ENCODE results near the gene LRRC37A3.
"Not testable (repeated sequence)": the region's sequence is repeated elsewhere in the genome, so short reads cannot be mapped to it uniquely, and the experiment has no call there.

DNA sequence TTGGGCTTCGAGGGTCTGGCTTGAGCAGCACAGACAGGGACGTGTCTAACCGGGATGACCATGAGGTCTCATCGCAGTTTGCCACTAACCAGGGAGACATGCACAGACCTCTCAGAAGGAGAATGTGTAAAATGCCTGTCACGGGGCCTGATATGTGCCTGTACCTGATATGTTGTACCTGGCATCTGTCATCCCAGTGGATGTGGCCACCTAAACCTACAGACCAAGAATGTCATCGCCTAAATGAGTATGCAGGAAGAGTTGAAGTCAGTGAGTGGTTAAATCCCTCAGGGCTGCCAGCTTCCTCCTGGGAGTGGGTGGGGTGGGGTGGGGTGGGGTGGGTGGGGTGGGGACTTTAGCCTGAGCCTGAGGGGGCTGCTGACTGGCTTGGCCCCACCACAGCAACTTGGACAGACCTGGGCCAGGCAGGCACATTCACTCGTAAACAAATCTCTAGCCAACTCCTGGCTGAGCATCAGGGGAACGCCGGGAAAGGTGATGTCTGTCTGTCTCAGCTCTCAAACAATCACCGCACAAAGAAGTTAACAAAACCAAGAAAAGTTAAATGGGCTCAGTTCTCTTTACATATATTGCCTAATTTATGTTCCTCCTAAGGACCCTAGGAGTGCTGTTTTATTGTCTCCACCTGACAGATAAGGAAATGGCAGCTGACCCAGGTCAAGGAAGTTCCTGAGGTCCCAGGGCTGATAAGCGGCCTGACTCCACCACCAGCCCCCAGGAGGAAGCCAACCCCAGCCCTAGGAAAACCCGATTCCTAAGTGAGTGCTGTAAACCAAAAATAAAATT is 89.3 kb downstream of the LRRC37A3 start:
- TF ChIP-seq, protein P1, sequence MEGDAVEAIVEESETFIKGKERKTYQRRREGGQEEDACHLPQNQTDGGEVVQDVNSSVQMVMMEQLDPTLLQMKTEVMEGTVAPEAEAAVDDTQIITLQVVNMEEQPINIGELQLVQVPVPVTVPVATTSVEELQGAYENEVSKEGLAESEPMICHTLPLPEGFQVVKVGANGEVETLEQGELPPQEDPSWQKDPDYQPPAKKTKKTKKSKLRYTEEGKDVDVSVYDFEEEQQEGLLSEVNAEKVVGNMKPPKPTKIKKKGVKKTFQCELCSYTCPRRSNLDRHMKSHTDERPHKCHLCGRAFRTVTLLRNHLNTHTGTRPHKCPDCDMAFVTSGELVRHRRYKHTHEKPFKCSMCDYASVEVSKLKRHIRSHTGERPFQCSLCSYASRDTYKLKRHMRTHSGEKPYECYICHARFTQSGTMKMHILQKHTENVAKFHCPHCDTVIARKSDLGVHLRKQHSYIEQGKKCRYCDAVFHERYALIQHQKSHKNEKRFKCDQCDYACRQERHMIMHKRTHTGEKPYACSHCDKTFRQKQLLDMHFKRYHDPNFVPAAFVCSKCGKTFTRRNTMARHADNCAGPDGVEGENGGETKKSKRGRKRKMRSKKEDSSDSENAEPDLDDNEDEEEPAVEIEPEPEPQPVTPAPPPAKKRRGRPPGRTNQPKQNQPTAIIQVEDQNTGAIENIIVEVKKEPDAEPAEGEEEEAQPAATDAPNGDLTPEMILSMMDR (IDR thresholded peaks at IDR 0.05), result not testable (repeated sequence)
- TF ChIP-seq POLR2A (IDR thresholded peaks at IDR 0.05), result not testable (repeated sequence)

Measured in adrenal gland (tissue), 5 donors.